ENCODE measurements around the gene TNFSF15.

- TF ChIP-seq CTCF (IDR thresholded peaks at IDR 0.05; ENCODE audit: low read depth, low read length) = no peak
- TF ChIP-seq EZH2phosphoT487 (IDR thresholded peaks at IDR 0.05; ENCODE audit: low read depth) = no peak
Measured at GRCh38 chr9:114803479-114804265, 2.2 kb downstream of the TNFSF15 start.
